ACC112 (cell line): ENCODE results near the gene HELLS.
A peak's percentile ranks its signal among the peaks of the same experiment; 100 is the strongest.
"Not testable (repeated sequence)": the region's sequence is repeated elsewhere in the genome, so short reads cannot be mapped to it uniquely, and the experiment has no call there.

Experiments used
- H2AFZ ChIP-seq: fragments of 200-600 bp; sonication (generic); one replicate; pipeline ENCODE4 v1.6.0; 2017; ENCODE audit warnings: antibody characterized with exemption, low read length; ENCODE audit not compliant: unreplicated experiment
- H3K27ac ChIP-seq: fragments of 200-600 bp; sonication (generic); 2 replicates; pipeline ENCODE4 v1.5.1; 2014; ENCODE audit warnings: low read depth, mild to moderate bottlenecking, antibody characterized with exemption, low read length, moderate library complexity
- H3K27me3 ChIP-seq: fragments of 200-600 bp; sonication (generic); 2 replicates; pipeline ENCODE4 v1.6.1; 2014; ENCODE audit warnings: mild to moderate bottlenecking, antibody characterized with exemption, low read length, moderate library complexity, mixed read lengths; ENCODE audit not compliant: insufficient read depth
- H3K36me3 ChIP-seq: fragments of 200-600 bp; sonication (generic); 2 replicates; pipeline ENCODE4 v1.6.1; 2016; ENCODE audit warnings: mild to moderate bottlenecking, antibody characterized with exemption, low read length, moderate library complexity, mixed read lengths; ENCODE audit not compliant: insufficient read depth
- H3K4me1 ChIP-seq: fragments of 200-600 bp; sonication (generic); one replicate; pipeline ENCODE4 v1.6.1; 2016; ENCODE audit warnings: low read length, mixed read lengths; ENCODE audit not compliant: insufficient read depth, unreplicated experiment, control insufficient read depth
- H3K4me3 ChIP-seq: fragments of 200-600 bp; sonication (generic); 2 replicates; pipeline ENCODE4 v1.5.1; 2014; ENCODE audit warnings: mild to moderate bottlenecking, low read depth, low read length
- H3K79me2 ChIP-seq: fragments of 200-600 bp; sonication (generic); one replicate; pipeline ENCODE4 v1.6.0; 2016; ENCODE audit warnings: low read length; ENCODE audit not compliant: control insufficient read depth, unreplicated experiment, insufficient read depth

The HELLS gene

DNA sequence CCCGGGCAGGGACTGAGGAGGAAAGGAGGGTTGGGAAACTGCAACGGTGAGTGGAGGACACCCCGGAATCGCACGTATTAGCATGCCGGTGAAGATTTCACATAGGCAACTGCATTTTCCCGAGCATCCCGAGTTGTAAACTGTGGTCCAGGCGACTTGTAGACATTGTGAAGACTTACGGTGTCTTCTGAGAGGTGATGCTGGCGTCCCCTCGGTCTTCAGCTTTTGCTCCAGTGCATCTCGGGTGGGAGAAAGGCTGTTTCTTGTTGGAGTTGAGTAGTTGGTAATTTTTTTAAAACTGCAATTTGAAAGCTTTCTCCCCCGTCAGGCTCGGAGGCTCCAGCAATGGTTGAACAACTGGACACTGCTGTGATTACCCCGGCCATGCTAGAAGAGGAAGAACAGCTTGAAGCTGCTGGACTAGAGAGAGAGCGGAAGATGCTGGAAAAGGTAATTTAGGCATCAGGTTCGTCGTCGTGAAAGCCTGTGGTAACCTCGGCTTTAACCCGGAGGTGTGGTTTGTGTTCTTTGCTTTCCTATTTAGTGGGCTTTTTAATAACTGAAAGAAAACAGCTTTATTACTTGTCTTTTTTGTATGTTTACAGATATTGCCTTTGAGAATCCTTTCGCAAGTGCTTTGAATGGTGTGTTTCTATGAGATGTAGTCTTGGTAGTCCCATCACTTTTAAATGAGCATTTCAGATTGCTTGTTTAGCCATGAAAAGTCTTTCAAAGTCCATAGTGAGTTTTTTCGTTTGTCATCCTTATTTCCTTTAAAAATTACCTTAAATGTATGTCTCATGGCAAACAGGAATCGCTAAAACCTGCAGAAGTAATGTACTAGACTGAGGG is 687 bp downstream of the HELLS start:
- H2AFZ ChIP-seq, result peak overlapping the region; percentile 80
- peaks cover 14% of the 10 kb centered on the region for H3K4me1 ChIP-seq
- H3K36me3 ChIP-seq, result 0 out of 2 replicates have a peak, but pooled peaks cover 2% of the 10 kb centered on the region
- peaks cover 42% of the 10 kb centered on the region for H3K79me2 ChIP-seq
- H3K27ac ChIP-seq, result peak overlapping the region; percentile 59
- H3K4me3 ChIP-seq, result peak overlapping the region; percentile 92
- H3K27me3 ChIP-seq, result no peaks in the 10 kb centered on the region

DNA sequence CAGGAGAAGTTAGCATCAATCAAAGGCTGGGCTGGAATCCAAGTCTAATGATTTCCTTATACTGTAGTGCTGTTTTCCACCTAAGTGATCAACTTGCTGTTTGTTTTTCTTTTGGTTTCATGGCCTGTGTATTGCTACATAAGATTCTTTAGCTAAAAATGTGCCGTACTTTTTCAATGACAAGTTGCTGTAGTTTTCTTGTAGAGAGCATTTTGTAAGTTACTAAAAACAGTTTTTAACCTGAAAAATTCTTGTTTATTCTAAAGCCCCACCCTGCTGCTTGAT is 1.3 kb downstream of the HELLS start:
- Histone ChIP-seq H3K79me2 (peaks cover 46% of the 10 kb centered on the region), H3K4me1 (peaks cover 14% of the 10 kb centered on the region), H3K4me3 (peak overlapping the region; percentile 92), H3K27ac (no peak overlapping the region), H3K27me3 (no peaks in the 10 kb centered on the region), H2AFZ (peak overlapping the region; percentile 31), H3K36me3 (0 out of 2 replicates have a peak, but pooled peaks cover 2% of the 10 kb centered on the region)

DNA sequence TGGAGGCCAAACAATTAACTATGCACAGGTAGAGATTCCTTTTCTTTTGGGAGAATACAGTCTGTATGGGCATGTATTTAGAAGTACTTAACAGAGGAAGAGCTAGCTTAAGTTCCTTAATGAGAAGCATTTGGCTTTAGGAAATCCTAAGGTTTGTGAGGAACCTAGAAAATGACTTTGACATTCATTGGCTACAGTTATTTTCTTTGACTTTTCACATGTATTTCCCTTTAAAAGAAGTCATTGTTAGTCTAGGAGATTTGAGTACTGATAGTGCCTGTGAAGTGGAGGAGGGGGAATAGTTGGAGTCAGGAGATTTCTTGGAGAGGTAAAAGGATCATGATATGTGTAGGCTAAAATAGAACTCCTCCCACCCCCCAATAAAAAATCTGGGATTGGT is 3.6 kb downstream of the HELLS start:
- H3K36me3 ChIP-seq, result 0 out of 2 replicates have a peak, but pooled peaks cover 8% of the 10 kb centered on the region
- peaks cover 55% of the 10 kb centered on the region for H3K79me2 ChIP-seq
- H3K4me1 ChIP-seq, result peaks cover 14% of the 10 kb centered on the region
- no peak overlapping the region for H3K4me3 ChIP-seq
- H3K27ac ChIP-seq, result no peak overlapping the region
- no peaks in the 10 kb centered on the region for H3K27me3 ChIP-seq
- no peak overlapping the region for H2AFZ ChIP-seq

DNA sequence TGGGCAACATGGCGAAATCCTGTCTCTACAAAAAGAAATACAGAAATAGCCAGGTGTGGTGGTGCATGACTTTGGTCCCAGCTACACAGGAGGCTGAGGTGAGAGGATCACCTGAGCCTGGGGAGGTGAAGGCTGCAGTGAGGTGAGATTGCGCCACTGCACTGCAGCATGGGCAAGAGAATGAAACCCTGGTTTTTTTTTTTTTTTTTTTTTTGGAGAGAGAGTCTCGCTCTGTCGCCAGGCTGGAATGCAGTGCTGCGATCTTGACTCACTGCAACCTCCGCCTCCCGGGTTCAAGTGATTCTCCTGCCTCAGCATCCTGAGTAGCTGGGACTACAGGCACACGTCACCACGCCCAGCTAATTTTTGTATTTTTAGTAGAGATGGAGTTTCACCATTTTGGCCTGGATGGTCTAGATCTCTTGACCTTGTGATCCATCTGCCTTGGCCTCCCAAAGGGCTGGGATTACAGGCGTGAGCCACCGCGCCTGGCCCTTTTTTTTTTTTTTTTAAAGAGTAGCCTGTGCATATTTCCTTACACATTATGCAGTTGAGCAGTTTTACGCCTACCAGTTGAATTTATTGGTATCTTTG is 22.2 kb downstream of the HELLS start:
- H3K27ac ChIP-seq, H3K79me2 ChIP-seq, H3K27me3 ChIP-seq, H3K4me3 ChIP-seq, H2AFZ ChIP-seq, H3K4me1 ChIP-seq: not testable (repeated sequence)
- peaks cover 38% of the 10 kb centered on the region for H3K36me3 ChIP-seq

DNA sequence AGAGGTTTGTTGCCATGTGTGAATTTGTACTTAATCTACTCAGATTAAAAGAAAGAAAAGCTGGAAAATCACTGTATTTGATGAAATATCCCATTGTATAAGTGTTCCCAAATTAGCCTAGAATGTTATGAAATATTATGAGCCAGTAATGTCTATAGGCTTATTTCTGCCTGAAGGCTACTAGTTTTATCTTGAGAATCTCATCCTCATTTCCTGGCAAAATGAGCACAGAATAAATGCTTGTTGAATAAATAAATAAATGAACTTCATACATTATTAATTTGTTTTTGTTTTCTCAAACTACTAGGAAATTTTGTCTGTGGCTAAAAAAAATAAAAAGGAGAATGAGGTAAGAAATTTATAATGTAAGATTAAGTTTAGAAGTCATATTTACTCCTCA is 25.5 kb downstream of the HELLS start:
- H3K36me3 ChIP-seq, result peaks cover 31% of the 10 kb centered on the region
- no peak overlapping the region for H3K4me3 ChIP-seq
- no peaks in the 10 kb centered on the region for H3K4me1 ChIP-seq
- no peak overlapping the region for H2AFZ ChIP-seq
- H3K27me3 ChIP-seq, result no peaks in the 10 kb centered on the region
- H3K79me2 ChIP-seq, result no peaks in the 10 kb centered on the region
- no peak overlapping the region for H3K27ac ChIP-seq

DNA sequence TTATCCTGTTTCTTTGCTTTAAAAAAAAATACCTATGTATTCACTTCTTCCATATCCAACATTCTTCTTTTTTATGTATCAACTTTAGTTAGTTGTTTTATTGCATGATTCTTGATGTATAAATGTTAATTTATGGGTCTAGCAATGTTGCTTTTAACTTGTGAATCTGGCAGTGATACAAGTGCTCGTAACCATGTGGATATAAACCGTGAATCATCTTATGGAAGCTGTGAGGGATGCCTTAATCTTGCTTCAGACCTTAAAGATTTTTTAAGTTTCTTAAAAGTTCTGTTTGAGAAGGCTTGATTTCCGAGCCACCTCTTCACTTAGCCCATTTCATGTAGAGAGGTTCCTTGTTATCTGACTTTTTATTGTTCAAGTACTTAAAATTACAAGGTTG is 25.9 kb downstream of the HELLS start:
- H3K27ac ChIP-seq, result no peak overlapping the region
- H3K4me3 ChIP-seq, result no peak overlapping the region
- H3K36me3 ChIP-seq, result peaks cover 32% of the 10 kb centered on the region
- no peaks in the 10 kb centered on the region for H3K79me2 ChIP-seq
- no peaks in the 10 kb centered on the region for H3K4me1 ChIP-seq
- no peak overlapping the region for H2AFZ ChIP-seq
- H3K27me3 ChIP-seq, result no peaks in the 10 kb centered on the region

DNA sequence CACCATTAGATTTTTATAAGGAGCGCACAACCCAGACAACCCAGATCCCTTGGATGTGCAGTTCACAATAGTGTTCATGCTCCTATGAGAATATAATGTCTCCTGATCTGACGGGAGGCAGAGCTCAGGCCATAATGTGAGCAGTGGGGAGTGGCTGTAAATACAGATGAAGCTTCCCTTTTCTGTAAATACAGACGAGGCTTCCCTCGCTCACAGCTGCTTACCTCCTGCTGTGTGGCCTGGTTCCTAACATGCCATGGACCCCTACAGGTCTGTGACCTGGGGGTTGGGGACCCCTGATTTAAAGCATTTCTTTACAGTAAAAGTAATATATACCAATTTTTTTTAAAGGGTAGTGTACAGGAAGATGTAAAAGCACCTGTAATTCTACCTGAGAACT is 33.2 kb downstream of the HELLS start:
- Histone ChIP-seq H3K4me3 (no peak overlapping the region), H3K36me3 (peaks cover 11% of the 10 kb centered on the region), H3K27me3 (no peaks in the 10 kb centered on the region), H3K27ac (no peak overlapping the region), H3K4me1 (no peaks in the 10 kb centered on the region), H3K79me2 (no peaks in the 10 kb centered on the region), H2AFZ (no peak overlapping the region)

DNA sequence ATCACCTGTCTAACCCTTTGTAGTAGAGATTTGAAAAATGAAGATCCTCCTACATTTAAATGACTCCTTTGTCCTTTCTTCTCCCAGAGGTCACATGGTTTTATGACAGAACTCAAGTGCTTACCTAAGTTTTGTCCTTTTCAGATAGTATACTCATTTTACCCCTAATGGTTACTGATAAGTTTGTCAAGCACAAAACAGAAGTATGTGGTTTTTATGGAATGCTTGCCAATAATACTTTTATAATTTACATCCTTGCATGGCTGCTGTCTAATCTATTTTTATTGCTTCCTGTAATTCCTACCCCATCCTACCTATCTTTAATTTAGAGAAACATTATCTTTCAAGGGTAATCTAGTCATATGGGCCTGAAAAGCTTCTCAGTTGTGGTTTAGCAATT is 37.5 kb downstream of the HELLS start:
- no peaks in the 10 kb centered on the region for H3K27me3 ChIP-seq
- H3K79me2 ChIP-seq, result no peaks in the 10 kb centered on the region
- H3K4me3 ChIP-seq, result no peak overlapping the region
- H3K36me3 ChIP-seq, result peaks cover 7% of the 10 kb centered on the region
- no peaks in the 10 kb centered on the region for H3K4me1 ChIP-seq
- no peak overlapping the region for H2AFZ ChIP-seq
- H3K27ac ChIP-seq, result no peak overlapping the region

DNA sequence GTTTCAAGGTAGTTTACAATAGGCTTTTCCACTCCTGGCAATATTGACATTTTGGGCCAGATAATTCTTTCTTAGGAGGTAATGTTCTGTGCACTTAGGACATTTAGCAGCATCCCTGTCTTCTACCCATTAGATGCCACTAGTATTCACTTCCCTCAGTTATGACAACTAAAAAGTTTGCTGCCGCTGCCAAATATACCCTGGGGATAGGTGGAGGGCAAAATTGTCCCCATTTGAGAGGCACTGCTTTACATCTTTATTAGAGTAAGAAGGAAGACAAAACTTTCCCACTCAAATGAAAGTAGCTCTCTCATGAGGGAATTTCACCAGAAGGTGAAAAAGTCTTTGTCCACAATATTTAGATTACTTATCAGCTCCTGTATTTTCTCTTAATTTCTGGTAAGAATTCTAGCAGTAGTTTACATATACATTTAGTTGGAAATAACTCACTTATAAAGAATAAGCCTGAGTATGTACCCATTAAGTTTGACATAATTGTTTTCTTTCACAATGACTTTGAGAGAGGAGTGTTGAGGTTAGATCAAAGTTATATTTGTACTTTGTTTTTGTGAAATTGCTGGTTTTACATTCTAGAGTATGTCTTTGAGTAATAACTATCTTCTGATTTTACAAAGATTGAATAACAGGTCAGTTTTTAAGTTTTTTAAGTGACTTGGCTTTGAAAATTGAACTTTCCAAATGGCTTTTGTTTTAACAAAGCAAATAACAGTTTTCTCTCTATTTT is 46.0 kb downstream of the HELLS start:
- Histone ChIP-seq H3K4me1 (no peaks in the 10 kb centered on the region), H3K4me3 (no peak overlapping the region), H3K27ac (no peak overlapping the region), H3K27me3 (no peaks in the 10 kb centered on the region), H3K79me2 (no peaks in the 10 kb centered on the region), H3K36me3 (peaks cover 45% of the 10 kb centered on the region), H2AFZ (no peak overlapping the region)

DNA sequence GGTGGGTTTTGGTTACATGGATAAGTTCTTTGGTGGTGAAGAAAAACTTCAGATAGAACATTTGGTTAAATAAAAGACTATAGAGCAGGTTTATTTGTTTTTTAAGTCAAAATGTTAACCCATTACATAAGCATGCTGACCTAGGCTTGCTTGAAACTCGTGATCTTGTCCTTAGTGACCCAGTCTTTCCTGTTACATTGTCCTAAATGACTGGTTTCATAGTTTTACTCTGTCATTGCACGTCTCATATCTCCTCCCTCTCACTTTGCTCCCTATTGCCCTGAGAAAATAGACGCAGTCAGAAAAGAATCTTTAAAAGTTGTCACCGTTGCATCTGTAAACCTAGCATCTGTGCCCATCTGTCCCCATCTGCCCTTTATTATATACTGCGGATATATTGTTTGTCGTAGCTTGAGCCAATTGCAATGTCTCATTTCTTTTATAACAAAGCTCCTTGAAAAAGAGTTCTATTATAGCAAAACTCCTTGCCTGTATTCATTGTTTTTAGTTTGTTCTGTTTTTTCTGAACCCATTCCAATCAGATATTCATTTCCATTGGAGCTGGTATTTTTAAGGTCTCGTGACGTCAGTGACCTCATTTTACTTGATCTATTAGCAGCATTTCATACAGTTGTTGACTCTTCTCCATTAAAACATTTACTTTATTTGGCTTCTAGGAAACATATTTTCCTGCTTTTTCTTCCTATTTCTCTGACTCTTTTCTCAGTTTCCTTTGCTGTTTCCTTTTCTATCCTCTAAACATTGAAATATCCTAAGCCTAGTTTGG is 57.3 kb downstream of the HELLS start:
- Histone ChIP-seq H3K27ac (no peak overlapping the region), H3K4me3 (no peak overlapping the region), H3K4me1 (no peaks in the 10 kb centered on the region), H3K79me2 (no peaks in the 10 kb centered on the region), H2AFZ (no peak overlapping the region), H3K36me3 (peaks cover 22% of the 10 kb centered on the region), H3K27me3 (no peaks in the 10 kb centered on the region)
